Common myeloid progenitor, CD34-positive (primary cell): ENCODE measurements around the gene TFAP2E.

Experiments used
- CTCF ChIA-PET: fragments of 350-600 bp; sonication (Branson Sonifier 250); formaldehyde crosslinking; loops from one replicate; lab custom pipeline; 2021; ENCODE audit warnings: antibody characterized with exemption; lab: Charles Lee
- POLR2A ChIA-PET: fragments of 350-600 bp; sonication (Branson Sonifier 250); formaldehyde crosslinking; loops from one replicate; lab custom pipeline; 2021; ENCODE audit warnings: antibody characterized with exemption; lab: Charles Lee
- DNase-seq, 3 donors: peaks; one replicate each; pipeline versions ENCODE4 v3.0.0 to v3.0.0-alpha.2; 2013
- H3K27ac ChIP-seq, 2 experiments: 1 replicate in 1 of 2; 2 replicates in 1 of 2; pipeline ENCODE4 v1.7.0; 2013; ENCODE audit warnings: inconsistent platforms in 2 of 2, low read length in 2 of 2, mild to moderate bottlenecking in 2 of 2, low read depth in 1 of 2, moderate library complexity in 1 of 2; ENCODE audit not compliant: severe bottlenecking in 2 of 2, insufficient read depth in 1 of 2, poor library complexity in 1 of 2
- H3K27me3 ChIP-seq, 5 experiments: replicated peaks in 2 of 5; 1 replicate in 3 of 5; 2 replicates in 2 of 5; pipeline versions ENCODE4 v1.6.1 to v1.7.0; 2013; ENCODE audit warnings: low read length in 4 of 5, mild to moderate bottlenecking in 2 of 5, moderate library complexity in 2 of 5, inconsistent platforms in 1 of 5; ENCODE audit not compliant: insufficient read depth in 5 of 5, control insufficient read depth in 4 of 5
- H3K36me3 ChIP-seq, 4 experiments: 1 replicate in 2 of 4; 2 replicates in 2 of 4; pipeline versions ENCODE4 v1.6.1 to v1.7.0; 2013; ENCODE audit warnings: low read length in 3 of 4, control low read depth in 1 of 4, mild to moderate bottlenecking in 1 of 4; ENCODE audit not compliant: control insufficient read depth in 4 of 4, insufficient read depth in 4 of 4
- H3K4me1 ChIP-seq, 4 experiments: 1 replicate in 3 of 4; 2 replicates in 1 of 4; pipeline versions ENCODE4 v1.6.1 to v1.7.1; 2013; ENCODE audit warnings: low read length in 3 of 4, mild to moderate bottlenecking in 3 of 4, control low read depth in 1 of 4, inconsistent platforms in 1 of 4, moderate library complexity in 1 of 4; ENCODE audit not compliant: control insufficient read depth in 4 of 4, insufficient read depth in 4 of 4; ENCODE audit errors: control extremely low read depth in 1 of 4
- H3K4me3 ChIP-seq, 7 experiments: 1 replicate in 4 of 7; 2 replicates in 3 of 7; pipeline versions ENCODE4 v1.5.1 to v1.7.0; 2013; ENCODE audit warnings: mild to moderate bottlenecking in 7 of 7, low read length in 6 of 7, moderate library complexity in 6 of 7, inconsistent platforms in 2 of 7, low read depth in 2 of 7, control low read depth in 1 of 7; ENCODE audit not compliant: insufficient read depth in 4 of 7, control insufficient read depth in 1 of 7; ENCODE audit errors: extremely low read depth in 1 of 7
- H3K9me3 ChIP-seq, 5 experiments: 1 replicate in 4 of 5; 2 replicates in 1 of 5; pipeline versions ENCODE4 v1.6.1 to v1.7.1; 2013; ENCODE audit warnings: low read length in 4 of 5, mild to moderate bottlenecking in 2 of 5, inconsistent platforms in 1 of 5, low read depth in 1 of 5, moderate library complexity in 1 of 5; ENCODE audit not compliant: control insufficient read depth in 4 of 5, insufficient read depth in 2 of 5; ENCODE audit errors: control extremely low read depth in 1 of 5
- WGBS: methylation state at CpG from one replicate; pipeline ENCODE4 v1.1.5; 2013; ENCODE audit not compliant: insufficient coverage; 5-methylcytosine and 5-hydroxymethylcytosine counted together

Gene TFAP2E

GRCh38 chr1:35560256-35561225 lies 12.6 kb upstream of the TFAP2E start:
- ChIA-PET CTCF (interaction anchor here (0.9 to 1.4 kb wide), 4 partner anchors 11 to 208 kb away, joined by 3 to 5 read pairs (median 3); no protein-coding TSS in a partner anchor), POLR2A (no interaction called here)
- H3K4me1 ChIP-seq, result peaks cover 8 to 46% (median 42%) of the 10 kb centered on the region in 4 experiments
- H3K27me3 ChIP-seq, result no peaks in the 10 kb centered on the region
- no peak for DNase-seq
- H3K4me3 ChIP-seq, result no peak overlapping the region
- 95% methylated on average over 39 of the region's 44 CpGs for WGBS
- H3K9me3 ChIP-seq, result no peaks in the 10 kb centered on the region
- H3K36me3 ChIP-seq, result peaks cover 0 to 52% (median 14%) of the 10 kb centered on the region in 4 experiments
- H3K27ac ChIP-seq, result no peak overlapping the region

GRCh38 chr1:35561297-35561971 lies 11.7 kb upstream of the TFAP2E start:
- Histone ChIP-seq H3K27ac (no peak overlapping the region), H3K4me3 (no peak overlapping the region), H3K36me3 (peaks cover 0 to 58% (median 17%) of the 10 kb centered on the region in 4 experiments), H3K4me1 (peaks cover 1 to 40% (median 34%) of the 10 kb centered on the region in 4 experiments), H3K27me3 (no peaks in the 10 kb centered on the region), H3K9me3 (no peaks in the 10 kb centered on the region)
- ChIA-PET CTCF (interaction anchor here (0.7 to 1.4 kb wide), 8 partner anchors 8 to 207 kb away, joined by 3 to 5 read pairs (median 4); partner anchors contain the start of gene TFAP2E), POLR2A (no interaction called here)
- no peak for DNase-seq
- whole genome bisulfite sequencing, result 89% methylated on average over 11 of the region's 11 CpGs

GRCh38 chr1:35561972-35562680 lies 11.0 kb upstream of the TFAP2E start:
- Histone ChIP-seq H3K4me1 (peaks cover 0 to 37% (median 29%) of the 10 kb centered on the region in 4 experiments), H3K4me3 (no peak overlapping the region), H3K27ac (no peak overlapping the region), H3K27me3 (no peaks in the 10 kb centered on the region), H3K9me3 (no peaks in the 10 kb centered on the region), H3K36me3 (peaks cover 0 to 65% (median 20%) of the 10 kb centered on the region in 4 experiments)
- WGBS, result 95% methylated on average over 12 of the region's 15 CpGs
- POLR2A ChIA-PET, result no interaction called here
- DNase-seq, result no peak
- CTCF ChIA-PET, result interaction anchor here (0.7 to 1.4 kb wide), 8 partner anchors 9 to 207 kb away, joined by 3 to 4 read pairs (median 4); partner anchors contain the start of gene TFAP2E

GRCh38 chr1:35563166-35563565 lies 9.9 kb upstream of the TFAP2E start:
- CTCF ChIA-PET, result interaction anchor here (0.7 to 1.1 kb wide), 2 partner anchors 113 to 151 kb away, joined by 3 to 4 read pairs; no protein-coding TSS in a partner anchor

GRCh38 chr1:35564037-35564883 lies 8.9 kb upstream of the TFAP2E start:
- Histone ChIP-seq H3K27me3 (no peaks in the 10 kb centered on the region), H3K4me3 (no peak overlapping the region), H3K4me1 (peaks cover 0 to 24% (median 15%) of the 10 kb centered on the region in 4 experiments), H3K36me3 (peaks cover 0 to 76% (median 22%) of the 10 kb centered on the region in 4 experiments), H3K9me3 (no peaks in the 10 kb centered on the region), H3K27ac (no peak overlapping the region)
- DNase-seq, result peak; percentile 76 to 86 (median 77)
- 81% methylated on average over 6 of the region's 9 CpGs for WGBS
- ChIA-PET POLR2A (interaction anchor here (0.7 kb wide), 1 partner anchor 113 kb away, joined by 3 read pairs; no protein-coding TSS in a partner anchor), CTCF (interaction anchor here (0.9 to 5.9 kb wide), 13 partner anchors 11 to 211 kb away, joined by 3 to 97 read pairs (median 5); partner anchors contain the start of gene C1orf216)

More at GRCh38 chr1:35563166-35563565, 9.9 kb upstream of the TFAP2E start:
- DNase-seq, result no peak
- POLR2A ChIA-PET, result no interaction called here
- H3K27me3 ChIP-seq, result no peaks in the 10 kb centered on the region
- peaks cover 0 to 76% (median 22%) of the 10 kb centered on the region in 4 experiments for H3K36me3 ChIP-seq
- no peaks in the 10 kb centered on the region for H3K9me3 ChIP-seq
- 16% methylated on average over 4 of the region's 12 CpGs for WGBS
- no peak overlapping the region for H3K27ac ChIP-seq
- peaks cover 0 to 34% (median 25%) of the 10 kb centered on the region in 4 experiments for H3K4me1 ChIP-seq
- peak overlapping the region in 1 of 7 experiments; percentile 7 for H3K4me3 ChIP-seq
